Heart right ventricle (tissue), 16 donors: ENCODE data around the gene FAM13A. TPM values are rescaled to one million over a fixed set of nuclear protein-coding genes. Genes with fewer than 3 reads are reported as not detected.
A peak's percentile ranks its signal among the peaks of the same experiment; 100 is the strongest.

Source experiments
- ATAC-seq, 8 donors: fragments of 200-7000 bp; cut with Tn5 transposase; one replicate each; pipeline ENCODE4 v1.9.1; 2020; ENCODE audit warnings: mild to moderate bottlenecking in 8 of 8, moderate library complexity in 8 of 8, moderate number of reproducible peaks in 1 of 8
- DNase-seq, 2 donors: peaks; one replicate each; pipeline ENCODE4 v3.0.0-alpha.2; 2020
- H3K27ac ChIP-seq, 10 donors: fragments of 200-600 bp; sonication (generic) in 2 of 10; one replicate each; pipeline versions ENCODE4 v1.5.0 to v1.8.0; 2020 to 2022; ENCODE audit warnings: mild to moderate bottlenecking in 3 of 10
- H3K27me3 ChIP-seq, 7 donors: fragments of 200-600 bp; one replicate each; pipeline ENCODE4 v1.8.0; 2021 to 2022; ENCODE audit warnings: mild to moderate bottlenecking in 2 of 7
- H3K36me3 ChIP-seq, 9 donors: fragments of 200-600 bp; sonication (generic) in 1 of 9; one replicate each; pipeline versions ENCODE4 v1.5.0 to v1.8.0; 2020 to 2022; ENCODE audit warnings: mild to moderate bottlenecking in 2 of 9
- H3K4me1 ChIP-seq, 9 donors: fragments of 200-600 bp; sonication (generic) in 1 of 9; one replicate each; pipeline versions ENCODE4 v1.5.0 to v1.8.0; 2020 to 2022; ENCODE audit warnings: mild to moderate bottlenecking in 4 of 9
- H3K4me3 ChIP-seq, 10 donors: fragments of 200-600 bp; sonication (generic) in 2 of 10; one replicate each; pipeline versions ENCODE4 v1.5.0 to v1.8.0; 2020 to 2022; ENCODE audit warnings: mild to moderate bottlenecking in 7 of 10, moderate library complexity in 2 of 10
- H3K9me3 ChIP-seq, 11 donors: fragments of 200-600 bp in 10 of 11; sonication (generic) in 2 of 11; one replicate each; pipeline versions ENCODE4 v1.5.0 to v1.8.0; 2013 to 2022; ENCODE audit warnings: mild to moderate bottlenecking in 2 of 11, control low read depth in 1 of 11, moderate library complexity in 1 of 11
- WGBS, 2 donors: extraction: QIAGEN DNeasy Blood & Tissue Kit; methylation state at CpG; one replicate each; pipeline ENCODE4 v1.1.7; 2013; ENCODE audit warnings: inconsistent platforms in 1 of 2; 5-methylcytosine and 5-hydroxymethylcytosine counted together
- intact Hi-C, 10 donors: fragments of 100-400 bp; cut with DNase I; formaldehyde crosslinking; loops; one replicate each; pipeline versions ENCODE4 v1.11.1 to v1.14.2; 2022
- polyA plus RNA-seq, 2 donors: library from polyadenylated mRNA; stranded (reverse); fragments of 200-250 nt; gene quantifications; one replicate each; pipeline ENCODE4 v1.2.3, GENCODE V29; 2013
- total RNA-seq, 10 donors: library from RNA; stranded (reverse); fragmentation: NEBNext Ultra II Directional in 3 of 10; extraction: Animal tissue kit (Norgen Biotek cat#: 25700) in 3 of 10; gene quantifications; one replicate each; pipeline versions ENCODE4 v1.2.1 to v1.2.4, GENCODE V29; 2021 to 2023
- TF ChIP-seq, protein P1 (sequence below), 9 donors: fragments of 200-600 bp; sonication (generic) in 2 of 9; IDR thresholded peaks; one replicate each; pipeline versions ENCODE4 v1.5.0 to v1.8.0; 2021 to 2022; ENCODE audit warnings: antibody characterized with exemption in 9 of 9, mild to moderate bottlenecking in 5 of 9, moderate library complexity in 1 of 9
- donor health status: Arrhythmogenic right ventricular cardiomyopathy.
- donor health status: ischemic (EF 13 %, LVEDD 7.1; RV severe dilation, severe dysfunction).
- donor health status: healthy with polysubstance abuse.
- donor health status: DM: no; HTN: yes; CAD: no.
- donor health status: DM: no; HTN: no; CAD: no.
- donor health status: ischemic (EF 25% LVEDD 6.9; RV normal size, moderate dysfunction).
- donor health status: ischemic (EF 25% LVEDD 5.7; RV mildly dilated, moderate dysfunction).
- donor health status: healthy.
- donor health status: DM: yes; HTN: yes; CAD: no.
- donor health status: Ischemic cardiomyopathy.
- donor health status: ischemic (EF 35%, LVEDD 5.7; RV mildly dilated, moderate dysfunction).
- donor health status: nonischemic (EF 11% LVEDD 7.7; RV severe dilation, severe dysfunction).
- donor health status: DM: yes; HTN: yes; CAD: no.
- donor health status: PGD.
- donor health status: ischemic (EF 29% LVEDD 5.4; RV normal size, mild dysfunction).
- donor health status: nonischemic (EF 23%, LVEDD 6.1; RV moderate dilation, normal function).

The FAM13A gene
- total and polyA plus RNA-seq, 12 donors: 2.4 to 18.4 (median 14.1) TPM

DNA sequence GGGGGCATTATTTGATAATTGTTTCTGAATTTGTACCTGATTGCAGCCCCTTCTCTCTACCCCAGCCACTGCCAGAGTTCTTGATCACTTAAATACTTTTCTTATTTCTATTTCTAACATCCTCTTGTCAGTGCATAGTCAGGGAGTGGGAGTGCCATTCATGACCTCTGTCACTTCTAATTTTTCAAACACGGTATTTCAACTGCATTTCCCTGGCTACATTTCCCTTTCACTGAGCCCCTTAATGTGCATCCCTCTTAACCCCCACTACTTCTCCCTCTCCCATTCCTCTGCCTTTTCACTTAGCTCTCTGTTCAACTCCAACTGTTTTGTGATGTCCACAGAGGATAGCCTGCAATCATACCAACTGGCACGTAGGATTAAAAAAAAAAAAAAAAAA lies 231.1 kb downstream of the FAM13A start:
- Histone ChIP-seq H3K4me3 (no peak overlapping the region), H3K36me3 (no peaks in the 10 kb centered on the region), H3K27ac (peak overlapping the region in 1 of 10 donors; percentile 74), H3K4me1 (peaks cover 0 to 45% (median 17%) of the 10 kb centered on the region in 9 donors), H3K27me3 (no peaks in the 10 kb centered on the region), H3K9me3 (no peaks in the 10 kb centered on the region)
- DNase-seq (no peak), ATAC-seq (no peak)
- 60 to 74% methylated on average over 2 of the region's 2 CpGs for WGBS, 2 donors
- intact Hi-C loops: no loop called here
- TF ChIP-seq, protein P1, sequence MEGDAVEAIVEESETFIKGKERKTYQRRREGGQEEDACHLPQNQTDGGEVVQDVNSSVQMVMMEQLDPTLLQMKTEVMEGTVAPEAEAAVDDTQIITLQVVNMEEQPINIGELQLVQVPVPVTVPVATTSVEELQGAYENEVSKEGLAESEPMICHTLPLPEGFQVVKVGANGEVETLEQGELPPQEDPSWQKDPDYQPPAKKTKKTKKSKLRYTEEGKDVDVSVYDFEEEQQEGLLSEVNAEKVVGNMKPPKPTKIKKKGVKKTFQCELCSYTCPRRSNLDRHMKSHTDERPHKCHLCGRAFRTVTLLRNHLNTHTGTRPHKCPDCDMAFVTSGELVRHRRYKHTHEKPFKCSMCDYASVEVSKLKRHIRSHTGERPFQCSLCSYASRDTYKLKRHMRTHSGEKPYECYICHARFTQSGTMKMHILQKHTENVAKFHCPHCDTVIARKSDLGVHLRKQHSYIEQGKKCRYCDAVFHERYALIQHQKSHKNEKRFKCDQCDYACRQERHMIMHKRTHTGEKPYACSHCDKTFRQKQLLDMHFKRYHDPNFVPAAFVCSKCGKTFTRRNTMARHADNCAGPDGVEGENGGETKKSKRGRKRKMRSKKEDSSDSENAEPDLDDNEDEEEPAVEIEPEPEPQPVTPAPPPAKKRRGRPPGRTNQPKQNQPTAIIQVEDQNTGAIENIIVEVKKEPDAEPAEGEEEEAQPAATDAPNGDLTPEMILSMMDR (IDR thresholded peaks at IDR 0.05): no peak

DNA sequence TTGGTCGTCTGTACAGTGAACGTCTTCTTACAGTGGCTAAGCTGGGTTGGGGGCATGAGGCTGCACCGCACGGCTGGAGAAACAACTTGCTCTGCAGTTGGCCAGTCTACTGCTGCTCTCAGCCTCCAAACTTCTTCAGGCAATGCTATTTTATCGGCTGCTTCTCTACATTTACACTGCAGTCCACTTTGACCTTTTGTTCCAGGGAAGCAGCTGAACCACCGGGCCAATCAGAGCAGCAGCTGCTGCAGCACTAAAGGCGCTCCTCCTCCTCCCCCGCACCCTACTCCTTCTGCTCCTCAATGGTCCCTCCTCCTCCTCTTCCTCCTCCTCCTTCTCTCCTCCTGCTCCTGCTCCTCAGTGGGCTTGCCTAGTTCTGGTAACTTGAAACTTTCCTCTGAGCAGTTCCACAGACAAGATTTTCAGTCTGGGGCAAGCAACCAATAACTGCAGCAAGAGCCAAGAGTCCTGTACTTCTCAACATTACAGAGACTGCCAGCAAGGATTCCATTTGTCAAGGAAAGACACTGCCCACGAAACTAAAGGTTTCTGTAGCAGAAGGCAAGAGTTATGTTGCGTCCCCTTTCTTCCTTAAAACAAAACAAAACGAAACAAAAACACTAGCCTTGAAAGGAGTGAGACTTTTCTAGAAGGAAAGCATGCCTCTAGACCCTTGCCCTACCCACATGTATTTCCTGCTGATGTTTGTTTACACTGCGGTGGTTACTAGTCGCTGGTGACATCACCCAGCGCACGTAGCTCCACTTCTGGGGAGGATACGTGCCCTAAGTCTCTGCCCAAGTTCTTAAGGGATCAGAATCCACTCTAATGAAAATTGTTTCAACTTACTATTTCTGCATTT lies 233.7 kb downstream of the FAM13A start:
- Histone ChIP-seq H3K27me3 (no peaks in the 10 kb centered on the region), H3K9me3 (no peaks in the 10 kb centered on the region), H3K4me1 (peaks cover 0 to 61% (median 37%) of the 10 kb centered on the region in 9 donors), H3K27ac (peak overlapping the region; percentile 74 to 88 (median 84)), H3K4me3 (peak overlapping the region; percentile 37 to 68 (median 60)), H3K36me3 (no peaks in the 10 kb centered on the region)
- 0 to 1% methylated on average over 16 of the region's 16 CpGs for WGBS, 2 donors
- DNase-seq: peak; percentile 82 to 93
- ATAC-seq: peak; percentile 96 to 98 (median 97)
- intact Hi-C loops: loop anchor here in 1 of 10 donors (1.0 to 5.0 kb wide), 2 partner anchors 116 to 201 kb away; no protein-coding TSS in a partner anchor
- TF ChIP-seq, protein P1 (IDR thresholded peaks at IDR 0.05): no peak

DNA sequence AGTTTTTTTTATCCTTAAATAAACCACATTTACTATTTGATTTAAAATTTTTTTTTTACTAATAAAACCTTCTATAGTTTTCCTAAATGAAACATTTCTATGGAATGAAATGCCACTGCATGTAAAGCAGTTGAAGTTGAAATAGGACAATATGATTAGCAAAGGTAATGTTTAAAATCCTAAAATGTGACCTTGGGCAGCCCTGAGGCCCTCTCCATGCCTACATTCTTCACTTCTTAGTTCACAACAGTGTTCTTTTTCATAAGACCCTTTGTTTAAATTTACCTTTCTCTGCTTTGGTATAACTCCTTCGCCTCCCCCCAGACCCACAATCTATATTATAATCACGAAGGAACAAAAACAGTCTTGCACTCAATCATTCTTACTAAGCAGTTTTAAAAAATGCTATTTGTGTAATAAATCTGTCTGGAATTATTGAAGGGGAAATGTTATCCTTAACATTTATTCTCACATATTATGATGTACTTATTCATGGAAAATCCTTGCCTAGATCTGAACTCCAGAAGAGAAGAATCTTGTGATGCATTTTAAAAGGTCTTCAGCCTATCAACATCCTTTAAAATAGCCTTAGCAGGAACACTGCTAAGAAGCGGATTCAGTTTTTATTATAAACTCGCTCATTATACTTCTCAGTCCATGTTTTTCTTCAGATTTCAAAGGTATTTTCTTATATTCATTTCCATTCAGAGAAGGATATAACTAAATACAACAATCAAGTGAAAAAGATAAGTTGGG lies 234.8 kb downstream of the FAM13A start:
- H3K9me3 ChIP-seq: no peaks in the 10 kb centered on the region
- TF ChIP-seq, protein P1 (IDR thresholded peaks at IDR 0.05): no peak
- ATAC-seq (no peak), DNase-seq (no peak)
- H3K4me3 ChIP-seq: peak overlapping the region; percentile 37 to 68 (median 60)
- no peaks in the 10 kb centered on the region for H3K27me3 ChIP-seq
- H3K27ac ChIP-seq: peak overlapping the region; percentile 45 to 88 (median 84)
- H3K36me3 ChIP-seq: no peaks in the 10 kb centered on the region
- 28 to 43% methylated on average over 4 of the region's 4 CpGs for WGBS, 2 donors
- intact Hi-C loops: loop anchor here in 2 of 10 donors (1.0 to 5.0 kb wide), 2 partner anchors 115 to 202 kb away; no protein-coding TSS in a partner anchor
- peaks cover 0 to 64% (median 44%) of the 10 kb centered on the region in 9 donors for H3K4me1 ChIP-seq

DNA sequence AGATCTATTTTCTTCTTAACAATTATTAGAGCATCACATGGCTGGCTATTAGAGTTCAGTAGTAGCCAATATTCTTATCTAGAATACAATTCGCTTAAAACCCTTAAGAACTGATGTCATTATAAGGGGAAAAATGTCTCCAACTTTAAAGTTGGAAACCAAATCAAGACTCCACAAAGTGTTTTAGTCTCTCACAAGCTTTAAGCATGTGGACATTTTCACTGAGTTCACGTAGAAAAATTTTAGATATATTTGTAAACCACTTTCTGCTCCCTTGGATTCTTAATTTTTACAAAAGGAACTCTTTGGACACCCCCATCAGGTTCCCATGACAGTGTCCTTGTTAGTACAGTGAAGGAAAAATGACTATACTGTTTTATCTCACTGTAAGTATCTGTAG lies 235.5 kb downstream of the FAM13A start:
- no peak for ATAC-seq
- TF ChIP-seq, protein P1 (IDR thresholded peaks at IDR 0.05): no peak
- peak overlapping the region in 8 of 10 donors; percentile 79 to 88 (median 86) for H3K27ac ChIP-seq
- peaks cover 0 to 66% (median 46%) of the 10 kb centered on the region in 9 donors for H3K4me1 ChIP-seq
- no peaks in the 10 kb centered on the region for H3K9me3 ChIP-seq
- no peaks in the 10 kb centered on the region for H3K27me3 ChIP-seq
- H3K4me3 ChIP-seq: peak overlapping the region in 9 of 10 donors; percentile 50 to 68 (median 62)
- 16 to 19% methylated on average over 2 of the region's 2 CpGs for WGBS, 2 donors
- no peaks in the 10 kb centered on the region for H3K36me3 ChIP-seq
- no peak for DNase-seq
- intact Hi-C loops: loop anchor here in 2 of 10 donors (2.0 to 5.0 kb wide), 2 partner anchors 114 to 203 kb away; no protein-coding TSS in a partner anchor
